Stimulated activated naive CD8-positive, alpha-beta T cell treated with anti-CD3 and anti-CD28 coated beads, Interleukin-15, Interleukin-2, amounts not matched to agents 100 ng/mL and 50 ng/mL, for 24 hours (primary cell): Measurements from ENCODE around the gene GALNT12.

Experiments
- H3K27ac Mint-ChIP-seq: one replicate; pipeline ENCODE4 v1.8.0; 2021; ENCODE audit warnings: mild to moderate bottlenecking, mixed read lengths
- H3K27me3 Mint-ChIP-seq: one replicate; pipeline ENCODE4 v1.8.0; 2021; ENCODE audit warnings: mixed read lengths
- H3K36me3 Mint-ChIP-seq: one replicate; pipeline ENCODE4 v1.8.0; 2021; ENCODE audit warnings: low read depth, mixed read lengths
- H3K4me1 Mint-ChIP-seq: one replicate; pipeline ENCODE4 v1.8.0; 2021; ENCODE audit warnings: low read depth, mixed read lengths
- H3K4me3 Mint-ChIP-seq: one replicate; pipeline ENCODE4 v1.8.0; 2021; ENCODE audit warnings: mild to moderate bottlenecking, mixed read lengths
- H3K9me3 Mint-ChIP-seq: one replicate; pipeline ENCODE4 v1.8.0; 2021; ENCODE audit warnings: mixed read lengths

Gene GALNT12

GRCh38 chr9:98807070-98807813, at the start of gene GALNT12:
Gene GALNT12 (plus strand): TSS chr9:98807670. CDS start chr9:98807699, 29 bp downstream.
- Mint-ChIP-seq H3K9me3 (no peaks in the 10 kb centered on the region), H3K4me1 (peaks cover 34% of the 10 kb centered on the region), H3K27ac (peak within 1 kb of the TSS; percentile 41), H3K27me3 (peaks cover 4% of the 10 kb centered on the region), H3K4me3 (peak within 1 kb of the TSS; percentile 84), H3K36me3 (no peaks in the 10 kb centered on the region)

GRCh38 chr9:98760231-98760630, 47.2 kb upstream of the GALNT12 start:
- no peaks in the 10 kb centered on the region for H3K27me3 Mint-ChIP-seq
- H3K4me1 Mint-ChIP-seq: no peaks in the 10 kb centered on the region
- no peak overlapping the region for H3K4me3 Mint-ChIP-seq
- peaks cover 15% of the 10 kb centered on the region for H3K9me3 Mint-ChIP-seq
- H3K36me3 Mint-ChIP-seq: peaks cover 47% of the 10 kb centered on the region
- H3K27ac Mint-ChIP-seq: no peak overlapping the region

GRCh38 chr9:98763986-98764745, 43.3 kb upstream of the GALNT12 start:
- Mint-ChIP-seq H3K4me1 (no peaks in the 10 kb centered on the region), H3K27ac (no peak overlapping the region), H3K36me3 (peaks cover 44% of the 10 kb centered on the region), H3K27me3 (no peaks in the 10 kb centered on the region), H3K9me3 (peaks cover 9% of the 10 kb centered on the region), H3K4me3 (no peak overlapping the region)

GRCh38 chr9:98765256-98765655, 42.2 kb upstream of the GALNT12 start:
- Mint-ChIP-seq H3K27ac (no peak overlapping the region), H3K36me3 (peaks cover 42% of the 10 kb centered on the region), H3K4me3 (no peak overlapping the region), H3K9me3 (peaks cover 5% of the 10 kb centered on the region), H3K27me3 (no peaks in the 10 kb centered on the region), H3K4me1 (no peaks in the 10 kb centered on the region)

GRCh38 chr9:98766586-98766985, 40.9 kb upstream of the GALNT12 start:
- Mint-ChIP-seq H3K4me3 (no peak overlapping the region), H3K27me3 (no peaks in the 10 kb centered on the region), H3K36me3 (peaks cover 49% of the 10 kb centered on the region), H3K9me3 (peaks cover 5% of the 10 kb centered on the region), H3K4me1 (no peaks in the 10 kb centered on the region), H3K27ac (no peak overlapping the region)

- H3K27ac Mint-ChIP-seq: no peak overlapping the region
- no peak overlapping the region for H3K4me3 Mint-ChIP-seq
- no peaks in the 10 kb centered on the region for H3K4me1 Mint-ChIP-seq
- H3K27me3 Mint-ChIP-seq: no peaks in the 10 kb centered on the region
- peaks cover 54% of the 10 kb centered on the region for H3K36me3 Mint-ChIP-seq
- H3K9me3 Mint-ChIP-seq: peaks cover 5% of the 10 kb centered on the region
Observed at GRCh38 chr9:98767196-98767595, 40.3 kb upstream of the GALNT12 start.

- peaks cover 5% of the 10 kb centered on the region for H3K9me3 Mint-ChIP-seq
Observed at GRCh38 chr9:98767915-98768314, 39.6 kb upstream of the GALNT12 start.

GRCh38 chr9:98768344-98768743, 39.1 kb upstream of the GALNT12 start:
- no peak overlapping the region for H3K4me3 Mint-ChIP-seq

More at GRCh38 chr9:98767915-98768314, 39.6 kb upstream of the GALNT12 start:
- Mint-ChIP-seq H3K27ac (no peak overlapping the region), H3K4me1 (no peaks in the 10 kb centered on the region), H3K36me3 (peaks cover 55% of the 10 kb centered on the region), H3K4me3 (no peak overlapping the region), H3K27me3 (no peaks in the 10 kb centered on the region)

GRCh38 chr9:98770717-98771116, 36.8 kb upstream of the GALNT12 start:
- peaks cover 43% of the 10 kb centered on the region for H3K36me3 Mint-ChIP-seq
- no peaks in the 10 kb centered on the region for H3K27me3 Mint-ChIP-seq
- H3K9me3 Mint-ChIP-seq: no peaks in the 10 kb centered on the region
- H3K27ac Mint-ChIP-seq: no peak overlapping the region
- H3K4me1 Mint-ChIP-seq: no peaks in the 10 kb centered on the region
- H3K4me3 Mint-ChIP-seq: no peak overlapping the region

More at GRCh38 chr9:98768344-98768743, 39.1 kb upstream of the GALNT12 start:
- Mint-ChIP-seq H3K27me3 (no peaks in the 10 kb centered on the region), H3K9me3 (peaks cover 5% of the 10 kb centered on the region), H3K36me3 (peaks cover 59% of the 10 kb centered on the region), H3K4me1 (no peaks in the 10 kb centered on the region), H3K27ac (no peak overlapping the region)

- Mint-ChIP-seq H3K27ac (no peak overlapping the region), H3K27me3 (no peaks in the 10 kb centered on the region), H3K4me1 (no peaks in the 10 kb centered on the region), H3K4me3 (no peak overlapping the region), H3K9me3 (no peaks in the 10 kb centered on the region), H3K36me3 (peaks cover 41% of the 10 kb centered on the region)
Observed at GRCh38 chr9:98771209-98771874, 36.1 kb upstream of the GALNT12 start.

- Mint-ChIP-seq H3K27me3 (no peaks in the 10 kb centered on the region), H3K36me3 (peaks cover 36% of the 10 kb centered on the region), H3K27ac (no peak overlapping the region), H3K4me3 (no peak overlapping the region), H3K9me3 (no peaks in the 10 kb centered on the region), H3K4me1 (no peaks in the 10 kb centered on the region)
Observed at GRCh38 chr9:98772364-98773155, 34.9 kb upstream of the GALNT12 start.

GRCh38 chr9:98773721-98774120, 33.7 kb upstream of the GALNT12 start:
- Mint-ChIP-seq H3K9me3 (no peaks in the 10 kb centered on the region), H3K4me1 (no peaks in the 10 kb centered on the region), H3K36me3 (peaks cover 32% of the 10 kb centered on the region), H3K4me3 (no peak overlapping the region), H3K27ac (no peak overlapping the region), H3K27me3 (no peaks in the 10 kb centered on the region)

- Mint-ChIP-seq H3K4me3 (no peak overlapping the region), H3K9me3 (no peaks in the 10 kb centered on the region), H3K4me1 (no peaks in the 10 kb centered on the region), H3K27ac (no peak overlapping the region), H3K27me3 (no peaks in the 10 kb centered on the region), H3K36me3 (peaks cover 32% of the 10 kb centered on the region)
Observed at GRCh38 chr9:98774746-98775145, 32.7 kb upstream of the GALNT12 start.

- Mint-ChIP-seq H3K27ac (no peak overlapping the region), H3K9me3 (no peaks in the 10 kb centered on the region), H3K36me3 (peaks cover 23% of the 10 kb centered on the region), H3K4me3 (no peak overlapping the region), H3K27me3 (no peaks in the 10 kb centered on the region), H3K4me1 (no peaks in the 10 kb centered on the region)
Observed at GRCh38 chr9:98775831-98776441, 31.5 kb upstream of the GALNT12 start.
